Neutrophil (primary cell): Measurements from ENCODE around the gene IDI2.

Experiments
- H3K27ac ChIP-seq: fragments of 200-600 bp; sonication (generic); 2 replicates; pipeline ENCODE4 v1.5.1; 2016; ENCODE audit warnings: mild to moderate bottlenecking, moderate library complexity
- H3K27me3 ChIP-seq: fragments of 200-600 bp; sonication (generic); 2 replicates; pipeline ENCODE4 v1.6.0; 2016; ENCODE audit warnings: mild to moderate bottlenecking
- H3K36me3 ChIP-seq: fragments of 200-600 bp; sonication (generic); 2 replicates; pipeline ENCODE4 v1.5.1; 2017
- H3K4me1 ChIP-seq, 2 experiments: fragments of 200-600 bp in 1 of 2; sonication (generic) in 1 of 2; 1 replicate in 1 of 2; 2 replicates in 1 of 2; pipeline versions ENCODE4 v1.5.1 to v1.6.1; 2013 to 2016; ENCODE audit warnings: low read depth in 1 of 2, low read length in 1 of 2, mild to moderate bottlenecking in 1 of 2, moderate library complexity in 1 of 2; ENCODE audit not compliant: control insufficient read depth in 1 of 2, insufficient read depth in 1 of 2
- H3K4me3 ChIP-seq, 2 experiments: fragments of 200-600 bp in 1 of 2; sonication (generic) in 1 of 2; 1 replicate in 1 of 2; 2 replicates in 1 of 2; pipeline ENCODE4 v1.5.1; 2013 to 2016; ENCODE audit warnings: low read depth in 1 of 2, low read length in 1 of 2, mild to moderate bottlenecking in 1 of 2, moderate library complexity in 1 of 2
- H3K9me3 ChIP-seq: fragments of 200-600 bp; sonication (generic); 2 replicates; pipeline ENCODE4 v1.5.1; 2016
- CTCF ChIP-seq: fragments of 200-600 bp; sonication (generic); IDR thresholded peaks from 2 replicates; pipeline ENCODE4 v1.5.1; 2016; ENCODE audit warnings: antibody characterized with exemption

Gene IDI2

GRCh38 chr10:985361-985760 lies 40.3 kb downstream of the IDI2 start:
- Histone ChIP-seq H3K27ac (no peak overlapping the region), H3K4me1 (peaks cover 18% of the 10 kb centered on the region in 2 experiments), H3K4me3 (no peak overlapping the region), H3K27me3 (no peaks in the 10 kb centered on the region), H3K36me3 (no peaks in the 10 kb centered on the region), H3K9me3 (no peaks in the 10 kb centered on the region)
- TF ChIP-seq CTCF: no peak

GRCh38 chr10:983971-984655 lies 41.5 kb downstream of the IDI2 start:
- H3K27ac ChIP-seq: no peak overlapping the region

GRCh38 chr10:983401-983800 lies 42.3 kb downstream of the IDI2 start:
- no peak overlapping the region for H3K27ac ChIP-seq
- peaks cover 11 to 13% of the 10 kb centered on the region in 2 experiments for H3K4me1 ChIP-seq
- no peaks in the 10 kb centered on the region for H3K27me3 ChIP-seq
- H3K4me3 ChIP-seq: no peak overlapping the region
- TF ChIP-seq CTCF: no peak
- H3K36me3 ChIP-seq: no peaks in the 10 kb centered on the region
- H3K9me3 ChIP-seq: peaks cover 9% of the 10 kb centered on the region

More at GRCh38 chr10:983971-984655, 41.5 kb downstream of the IDI2 start:
- H3K4me1 ChIP-seq: peaks cover 18% of the 10 kb centered on the region in 2 experiments
- no peaks in the 10 kb centered on the region for H3K27me3 ChIP-seq
- no peak overlapping the region for H3K4me3 ChIP-seq
- no peaks in the 10 kb centered on the region for H3K36me3 ChIP-seq
- H3K9me3 ChIP-seq: peaks cover 1% of the 10 kb centered on the region
- TF ChIP-seq CTCF: no peak

GRCh38 chr10:980468-981093 lies 45.1 kb downstream of the IDI2 start:
- H3K36me3 ChIP-seq: no peaks in the 10 kb centered on the region
- H3K27me3 ChIP-seq: no peaks in the 10 kb centered on the region
- TF ChIP-seq CTCF: no peak
- H3K27ac ChIP-seq: no peak overlapping the region
- no peaks in the 10 kb centered on the region for H3K4me1 ChIP-seq
- H3K9me3 ChIP-seq: peaks cover 9% of the 10 kb centered on the region
- no peak overlapping the region for H3K4me3 ChIP-seq

- Histone ChIP-seq H3K4me3 (no peak overlapping the region), H3K4me1 (no peaks in the 10 kb centered on the region), H3K9me3 (peaks cover 9% of the 10 kb centered on the region), H3K36me3 (no peaks in the 10 kb centered on the region), H3K27ac (no peak overlapping the region), H3K27me3 (no peaks in the 10 kb centered on the region)
- TF ChIP-seq CTCF: no peak
These were observed 46.7 kb downstream of the IDI2 start for GRCh38 chr10:978826-979421.
